ENCODE results near the gene MAP2K1. TPM values are rescaled to one million over a fixed set of nuclear protein-coding genes. Genes with fewer than 3 reads are reported as not detected.

The MAP2K1 gene
- polyA plus RNA-seq, 1 of the 3 experiments (the other 2 are of a cell fraction), result 21.8 TPM

DNA sequence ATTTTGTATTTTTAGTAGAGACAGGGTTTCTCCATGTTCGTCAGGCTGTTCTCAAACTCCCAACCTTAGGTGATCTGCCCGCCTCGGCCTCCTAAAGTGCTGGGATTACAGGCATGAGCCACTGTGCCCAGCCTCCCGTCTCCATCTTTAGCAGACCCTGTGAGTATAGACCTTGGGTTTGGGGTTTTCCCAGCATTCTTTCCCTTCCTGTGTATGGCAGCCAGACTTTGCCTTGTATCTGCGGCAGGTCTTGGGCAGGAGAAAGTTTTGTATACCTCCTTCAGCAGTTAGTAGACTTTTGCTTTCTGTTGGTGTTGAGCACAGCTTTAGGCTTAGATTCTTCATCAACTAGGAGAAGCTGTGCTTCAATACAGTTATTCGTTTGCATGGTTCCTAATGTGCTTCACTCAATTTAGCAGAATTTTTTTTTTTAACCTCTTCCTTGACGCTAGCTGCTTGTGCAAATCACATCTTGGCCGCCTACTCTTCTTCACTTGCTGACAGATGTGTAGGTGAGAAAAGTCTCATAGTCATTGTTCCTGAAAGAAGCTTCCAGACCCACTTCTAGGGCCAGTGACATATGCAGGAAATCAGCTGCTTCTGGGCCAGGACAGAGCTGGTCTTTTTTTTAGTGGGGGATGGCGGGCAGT lies 38.4 kb downstream of the MAP2K1 start:
- no peak for DNase-seq
- H3K79me2 ChIP-seq (ENCODE audit: insufficient read depth), result peaks cover 76% of the 10 kb centered on the region; the same call in 1 of the 2 replicates

DNA sequence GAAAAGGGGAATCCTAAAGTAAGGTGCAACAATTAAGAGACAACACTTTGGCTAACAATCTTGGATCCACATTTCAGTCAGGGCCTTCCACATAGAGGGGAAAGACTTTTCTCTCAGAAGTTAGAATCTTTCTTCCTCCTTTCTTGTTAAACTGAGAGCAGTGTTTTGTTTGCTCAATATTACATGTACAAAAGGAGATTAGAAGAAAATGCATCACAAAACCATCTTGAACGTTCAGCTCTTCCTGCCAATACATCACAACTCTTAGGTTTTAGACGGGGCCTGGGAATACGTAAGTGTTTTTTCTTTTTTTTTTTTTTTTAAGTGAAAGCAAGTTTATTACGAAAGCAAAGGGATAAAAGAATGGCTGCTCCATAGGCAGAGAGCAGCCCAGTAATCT lies 39.1 kb downstream of the MAP2K1 start:
- WGBS (ENCODE audit: low lambda C conversion rate), result 89% methylated on average over 4 of the region's 4 CpGs
- TF ChIP-seq ELF1 (IDR thresholded peaks at IDR 0.05), result no peak
- Histone ChIP-seq H3K9ac (no peak overlapping the region), H3K27me3 (ENCODE audit: insufficient read depth) (no peaks in the 10 kb centered on the region), H3F3A (replicated peaks; ENCODE audit: insufficient read depth) (peaks cover under 1% of the 10 kb centered on the region), H3K4me3 (ENCODE audit: low read depth in 2 of 2, low read length in 1 of 2) (no peak overlapping the region), H3K9me3 (no peaks in the 10 kb centered on the region), H3K9me2 (no peaks in the 10 kb centered on the region), H3K79me2 (ENCODE audit: insufficient read depth) (peaks cover 81% of the 10 kb centered on the region; the same call in 1 of the 2 replicates), H3K4me2 (no peak overlapping the region), H3K27ac (ENCODE audit: low read depth in 2 of 2, low read length in 1 of 2) (no peak overlapping the region), H2AFZ (ENCODE audit: low read depth) (no peak overlapping the region), H3K4me1 (ENCODE audit: control insufficient read depth in 1 of 2, insufficient read depth in 2 of 2, low read depth in 1 of 2, low read length in 1 of 2) (no peaks in the 10 kb centered on the region), H4K20me1 (ENCODE audit: insufficient read depth) (peaks cover 6% of the 10 kb centered on the region; the same call in 1 of the 2 replicates), H3K36me3 (replicated peaks in 1 of 2; ENCODE audit: control insufficient read depth in 1 of 2, insufficient read depth in 2 of 2, low read length in 1 of 2) (peaks cover 0 to 3% of the 10 kb centered on the region in 2 experiments)
- POLR2A ChIA-PET, result no interaction called here
- CTCF ChIA-PET, result interaction anchor here (1.5 kb wide), 1 partner anchor 33 kb away, joined by 3 read pairs; no protein-coding TSS in a partner anchor
- DNase-seq, result no peak

More for the DNA sequence above, 38.4 kb downstream of the MAP2K1 start:
- Histone ChIP-seq H3K27me3 (ENCODE audit: insufficient read depth) (no peaks in the 10 kb centered on the region), H3K9me2 (no peaks in the 10 kb centered on the region), H3K27ac (ENCODE audit: low read depth in 2 of 2, low read length in 1 of 2) (no peak overlapping the region), H3K4me1 (ENCODE audit: control insufficient read depth in 1 of 2, insufficient read depth in 2 of 2, low read depth in 1 of 2, low read length in 1 of 2) (no peaks in the 10 kb centered on the region), H3K9ac (no peak overlapping the region), H3K4me3 (ENCODE audit: low read depth in 2 of 2, low read length in 1 of 2) (no peak overlapping the region), H3K4me2 (no peak overlapping the region), H4K20me1 (ENCODE audit: insufficient read depth) (peaks cover 3% of the 10 kb centered on the region; the same call in 1 of the 2 replicates), H2AFZ (ENCODE audit: low read depth) (no peak overlapping the region), H3K36me3 (replicated peaks in 1 of 2; ENCODE audit: control insufficient read depth in 1 of 2, insufficient read depth in 2 of 2, low read length in 1 of 2) (peaks cover 0 to 3% of the 10 kb centered on the region in 2 experiments), H3F3A (replicated peaks; ENCODE audit: insufficient read depth) (no peaks in the 10 kb centered on the region), H3K9me3 (no peaks in the 10 kb centered on the region)
- no peak for TF ChIP-seq ELF1 (IDR thresholded peaks at IDR 0.05)
- CTCF ChIA-PET, result interaction anchor here (0.7 to 1.5 kb wide), 2 partner anchors 32 to 73 kb away, joined by 3 to 4 read pairs; no protein-coding TSS in a partner anchor
- 99% methylated on average over 7 of the region's 9 CpGs for WGBS (ENCODE audit: low lambda C conversion rate)
- POLR2A ChIA-PET, result no interaction called here

DNA sequence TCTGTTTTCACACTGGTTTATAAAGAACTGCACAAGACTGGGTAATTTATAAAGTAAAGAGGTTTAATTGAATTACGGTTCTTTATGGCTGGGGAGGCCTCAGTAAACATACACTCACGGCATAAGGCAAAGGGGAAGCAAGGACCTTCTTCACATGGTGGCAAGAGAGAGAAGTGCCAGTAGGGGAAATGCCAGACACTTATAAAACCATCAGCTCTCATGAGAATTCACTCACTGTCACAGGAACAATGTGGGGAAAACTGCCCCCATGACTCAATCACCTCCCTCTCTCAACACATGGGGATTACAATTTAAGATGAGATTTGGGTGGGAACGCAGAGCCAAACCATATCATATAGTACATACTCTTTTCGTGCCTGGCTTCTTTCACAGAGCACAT lies 42.4 kb downstream of the MAP2K1 start:
- POLR2A ChIA-PET, result no interaction called here
- Histone ChIP-seq H3K27me3 (ENCODE audit: insufficient read depth) (no peaks in the 10 kb centered on the region), H3K4me1 (ENCODE audit: control insufficient read depth in 1 of 2, insufficient read depth in 2 of 2, low read depth in 1 of 2, low read length in 1 of 2) (no peaks in the 10 kb centered on the region; a peak in 1 of 4 replicates), H3K9me2 (no peaks in the 10 kb centered on the region), H3K9me3 (no peaks in the 10 kb centered on the region), H4K20me1 (ENCODE audit: insufficient read depth) (peaks cover 8% of the 10 kb centered on the region; the same call in 1 of the 2 replicates), H2AFZ (ENCODE audit: low read depth) (no peak overlapping the region), H3K4me2 (no peak overlapping the region), H3K27ac (ENCODE audit: low read depth in 2 of 2, low read length in 1 of 2) (no peak overlapping the region), H3K4me3 (ENCODE audit: low read depth in 2 of 2, low read length in 1 of 2) (no peak overlapping the region), H3F3A (replicated peaks; ENCODE audit: insufficient read depth) (peaks cover 3% of the 10 kb centered on the region), H3K9ac (no peak overlapping the region), H3K79me2 (ENCODE audit: insufficient read depth) (peaks cover 79% of the 10 kb centered on the region), H3K36me3 (replicated peaks in 1 of 2; ENCODE audit: control insufficient read depth in 1 of 2, insufficient read depth in 2 of 2, low read length in 1 of 2) (peaks cover 0 to 2% of the 10 kb centered on the region in 2 experiments)
- WGBS (ENCODE audit: low lambda C conversion rate), result 97% methylated on average over 4 of the region's 4 CpGs
- TF ChIP-seq YY1 (IDR thresholded peaks at IDR 0.05; ENCODE audit: low read depth) (no peak), POLR2AphosphoS5 (IDR thresholded peaks at IDR 0.05; ENCODE audit: low read depth, low read length) (no peak), CHD2 (IDR thresholded peaks at IDR 0.05; ENCODE audit: low read length, partially characterized antibody) (no peak), FOXM1 (IDR thresholded peaks at IDR 0.05; ENCODE audit: low read depth) (no peak), NFIC (IDR thresholded peaks at IDR 0.05; ENCODE audit: borderline replicate concordance) (no peak), RAD21 (IDR thresholded peaks at IDR 0.05; ENCODE audit: low read length) (no peak), JUND (IDR thresholded peaks at IDR 0.05) (no peak), TAF1 (IDR thresholded peaks at IDR 0.05; ENCODE audit: borderline replicate concordance, low read depth, low read length) (no peak), TCF12 (IDR thresholded peaks at IDR 0.05) (no peak), SIN3A (IDR thresholded peaks at IDR 0.05; ENCODE audit: borderline replicate concordance, low read depth, low read length) (no peak), MEF2A (IDR thresholded peaks at IDR 0.05; ENCODE audit: borderline replicate concordance, low read depth) (no peak), FOXJ3 (CRISPR knock-in tag; IDR thresholded peaks at IDR 0.05) (no peak), FOSL2 (IDR thresholded peaks at IDR 0.05; ENCODE audit: borderline replicate concordance, low read depth) (no peak)
- TF ChIP-seq, protein P1, sequence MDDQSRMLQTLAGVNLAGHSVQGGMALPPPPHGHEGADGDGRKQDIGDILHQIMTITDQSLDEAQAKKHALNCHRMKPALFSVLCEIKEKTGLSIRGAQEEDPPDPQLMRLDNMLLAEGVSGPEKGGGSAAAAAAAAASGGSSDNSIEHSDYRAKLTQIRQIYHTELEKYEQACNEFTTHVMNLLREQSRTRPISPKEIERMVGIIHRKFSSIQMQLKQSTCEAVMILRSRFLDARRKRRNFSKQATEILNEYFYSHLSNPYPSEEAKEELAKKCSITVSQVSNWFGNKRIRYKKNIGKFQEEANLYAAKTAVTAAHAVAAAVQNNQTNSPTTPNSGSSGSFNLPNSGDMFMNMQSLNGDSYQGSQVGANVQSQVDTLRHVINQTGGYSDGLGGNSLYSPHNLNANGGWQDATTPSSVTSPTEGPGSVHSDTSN (IDR thresholded peaks at IDR 0.05), result no peak
- no peak for DNase-seq
- CTCF ChIA-PET, result interaction anchor here (1.1 to 1.8 kb wide), 2 partner anchors 10 to 69 kb away, joined by 3 to 6 read pairs; partner anchors contain the start of gene SNAPC5

Data from SK-N-SH (cell line).